ENCODE data around the gene ALMS1.
"Not testable (repeated sequence)": the region's sequence is repeated elsewhere in the genome, so short reads cannot be mapped to it uniquely, and the experiment has no call there.

The ALMS1 gene

DNA sequence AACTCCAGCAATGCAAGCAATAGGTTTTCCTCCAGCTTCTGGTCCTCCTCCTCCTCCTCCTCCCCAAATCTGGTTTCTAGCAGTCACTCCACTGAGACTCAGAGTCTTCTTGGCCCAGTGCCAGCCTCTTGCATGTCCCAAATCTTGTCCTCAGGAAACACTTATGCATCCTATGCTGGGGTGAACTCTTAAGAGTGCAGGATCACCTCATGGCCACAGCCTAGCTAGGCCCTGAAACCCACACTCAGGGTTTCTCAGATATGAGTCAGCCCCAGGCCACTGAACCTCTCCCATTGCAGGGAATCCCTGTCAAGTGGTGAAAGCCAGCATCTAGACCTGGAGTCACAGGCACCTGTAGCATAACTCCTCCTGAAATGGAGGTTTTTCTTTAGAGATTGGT lies 238.4 kb downstream of the ALMS1 start:
- DNase-seq = not testable (repeated sequence)

DNA sequence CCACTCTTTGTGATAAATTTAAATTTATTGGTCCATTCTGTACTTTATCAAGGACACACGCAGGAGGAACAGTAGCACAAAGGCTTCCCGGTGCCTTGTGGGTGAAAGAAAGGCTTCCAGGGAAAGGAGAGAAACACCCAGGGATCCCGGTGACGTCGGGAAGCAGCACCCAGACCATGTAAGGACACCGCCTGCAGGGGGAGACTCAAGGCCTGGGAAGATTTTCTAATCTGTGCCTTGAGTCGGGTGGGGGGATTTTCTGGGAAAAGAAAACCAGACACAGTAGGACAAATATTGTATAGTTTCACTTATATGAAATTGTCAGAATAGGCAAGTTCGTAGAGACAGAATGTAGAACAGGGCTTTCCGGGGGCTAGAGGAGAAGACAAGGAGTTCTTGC lies 239.0 kb downstream of the ALMS1 start:
- DNase-seq = not testable (repeated sequence)

DNA sequence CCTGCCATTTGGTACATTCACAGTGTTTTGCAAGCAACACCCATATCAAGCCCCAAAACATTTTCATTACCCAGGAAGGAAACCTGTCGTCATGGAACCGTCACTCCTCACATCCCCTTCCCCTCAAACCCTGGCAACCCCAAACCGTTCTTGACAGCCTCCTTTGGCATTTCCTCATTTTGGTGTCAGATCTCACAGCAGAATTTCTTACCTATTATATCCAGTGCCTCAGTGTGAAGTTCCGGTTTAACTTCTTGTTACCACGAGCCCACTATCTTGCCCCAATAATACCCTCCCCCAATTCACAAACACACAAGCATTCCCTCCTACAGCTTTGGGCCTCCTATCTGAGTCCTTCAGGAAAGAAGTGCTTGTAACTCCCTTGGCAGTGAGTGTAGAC lies 240.6 kb downstream of the ALMS1 start:
- DNase-seq = not testable (repeated sequence)

DNA sequence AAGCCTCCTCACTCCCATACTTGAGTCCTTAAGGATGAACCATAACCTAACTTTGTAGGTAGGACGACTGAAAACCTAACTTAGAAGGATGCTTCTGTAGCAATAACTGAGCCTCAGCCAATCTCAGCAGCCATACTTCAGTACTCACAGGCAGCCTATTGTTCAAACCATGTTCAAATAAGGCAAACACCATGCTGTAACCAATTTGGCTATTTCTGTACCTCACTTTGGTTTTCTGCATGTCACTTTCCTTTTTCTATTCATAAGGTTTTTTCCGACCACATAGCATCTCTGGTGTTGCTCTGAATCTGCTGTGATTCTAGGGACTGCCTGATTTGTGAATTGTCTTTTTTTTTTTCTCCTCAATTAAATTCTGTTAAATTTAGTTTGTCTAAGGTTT lies 242.9 kb downstream of the ALMS1 start:
- DNase-seq = not testable (repeated sequence)

DNA sequence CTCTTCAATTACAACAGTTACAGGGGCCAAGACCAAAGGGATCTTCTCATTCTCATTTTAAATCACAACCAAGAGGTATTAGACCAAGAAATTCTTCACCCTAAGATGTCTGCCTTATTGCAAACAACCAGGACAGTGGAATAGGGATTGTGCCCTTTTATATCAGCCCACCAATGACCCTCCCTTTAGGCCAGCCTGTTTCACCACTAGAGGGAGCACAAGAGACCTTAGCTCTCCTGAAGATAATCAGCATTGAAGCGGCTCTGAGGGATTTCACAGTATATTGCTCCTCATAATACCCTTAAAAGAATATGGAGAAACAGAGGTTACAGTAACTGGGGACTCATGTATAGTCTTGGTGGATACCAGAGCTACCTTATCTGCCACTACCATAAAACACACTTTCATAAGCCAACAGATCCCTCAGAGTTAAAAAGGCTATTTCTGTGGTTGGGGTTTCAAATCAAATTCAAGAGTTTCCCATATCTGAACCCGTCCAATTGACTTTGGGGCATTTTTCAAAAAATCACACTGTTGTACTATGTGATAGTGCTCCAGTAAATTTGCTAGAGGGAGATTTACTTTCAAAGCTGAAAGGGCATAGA lies 245.1 kb downstream of the ALMS1 start:
- DNase-seq = not testable (repeated sequence)

DNA sequence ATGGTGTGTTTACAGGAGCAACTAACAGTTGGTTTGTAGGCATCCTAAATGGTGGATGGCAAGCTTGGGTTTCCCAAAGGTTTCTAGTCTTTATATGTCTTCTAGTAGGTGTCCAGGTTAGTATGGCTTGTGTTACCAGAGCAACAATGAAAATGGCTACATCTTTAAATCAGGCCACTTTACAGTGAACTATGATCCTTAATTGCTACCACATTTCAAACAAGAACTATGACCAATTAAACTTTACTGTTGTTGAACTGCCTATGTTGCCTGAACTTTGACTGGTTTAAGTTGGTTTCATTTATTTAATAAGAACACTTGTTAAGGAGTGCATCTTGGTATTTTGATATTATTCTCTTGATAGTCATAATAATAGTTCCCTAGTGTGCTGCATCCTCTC lies 251.3 kb downstream of the ALMS1 start:
- not testable (repeated sequence) for DNase-seq

DNA sequence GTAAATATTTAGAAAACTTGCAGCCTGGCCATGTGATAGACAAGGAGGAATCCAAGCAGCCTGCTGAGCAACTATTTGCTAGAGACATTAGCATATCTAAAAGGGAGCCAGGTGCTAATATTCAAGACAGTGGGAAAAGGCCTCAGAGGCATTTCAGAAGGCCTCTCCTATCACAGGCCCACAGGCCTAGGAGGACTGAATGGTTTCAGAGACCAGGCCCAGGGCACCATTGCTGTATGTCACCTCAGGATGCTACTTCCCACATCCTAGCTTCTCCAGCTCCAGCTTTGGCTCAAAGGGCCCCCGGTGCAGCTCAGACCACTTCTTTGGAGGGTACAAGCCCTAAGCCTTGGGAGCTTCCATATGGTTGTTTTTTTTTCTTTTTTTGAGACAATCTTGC lies 252.8 kb downstream of the ALMS1 start:
- DNase-seq = no peak

DNA sequence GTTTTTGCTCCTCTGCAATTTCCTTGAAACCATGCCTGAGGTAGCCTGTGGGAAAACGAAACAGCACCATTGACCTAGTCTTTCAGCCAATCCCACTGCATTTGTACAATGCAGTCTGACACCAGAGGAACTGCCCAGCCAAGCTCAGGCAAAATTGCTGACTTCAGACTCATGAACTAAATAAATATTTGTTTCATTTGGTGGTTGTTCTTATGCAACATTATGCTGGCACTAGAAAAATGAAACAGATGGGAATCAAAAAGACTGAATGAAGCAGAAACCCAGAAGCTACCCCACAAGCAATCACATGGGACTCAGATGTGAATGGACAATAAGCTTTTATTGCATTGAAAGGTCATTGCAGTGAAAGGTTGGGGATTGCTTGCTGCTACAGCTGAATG lies 254.9 kb downstream of the ALMS1 start:
- no peak for DNase-seq

DNA sequence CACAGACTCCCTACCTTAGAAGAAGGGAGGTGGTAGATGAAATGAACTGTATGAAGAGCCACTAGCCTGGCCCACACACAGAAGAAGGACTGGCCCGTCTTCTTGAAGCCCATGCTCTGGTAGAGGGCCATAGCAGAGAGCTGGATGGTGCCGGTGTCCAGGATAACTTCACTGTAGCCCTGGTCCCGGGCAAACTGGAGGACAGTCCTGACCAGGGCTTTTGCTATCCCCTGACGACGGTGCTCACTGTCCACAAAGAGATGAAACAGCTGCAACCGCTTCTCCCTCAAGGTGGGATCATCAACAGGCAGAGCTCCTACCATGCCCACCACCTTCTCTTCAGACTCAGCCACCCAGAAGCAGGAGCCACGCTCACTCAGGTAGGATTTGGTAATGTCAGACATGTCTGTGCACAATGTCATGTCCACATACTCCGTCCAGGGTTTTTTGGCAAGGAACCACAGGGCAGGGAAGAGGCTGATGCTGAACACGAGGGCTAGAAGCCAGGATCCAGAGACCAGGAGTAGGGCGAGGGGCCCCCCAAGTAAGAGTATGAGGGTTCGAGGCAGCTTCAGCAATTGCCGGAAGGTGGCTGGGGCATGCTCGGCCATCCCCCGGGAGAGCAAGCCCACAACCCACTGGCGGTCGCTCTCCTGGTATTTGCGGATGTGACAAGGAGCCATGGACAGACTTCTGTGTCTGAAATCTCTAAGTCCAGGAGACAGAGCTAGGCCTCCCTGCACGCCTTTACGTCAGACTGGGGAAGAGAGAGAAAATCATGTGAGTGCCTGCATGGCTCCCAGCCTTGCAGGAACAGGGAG lies 255.5 kb downstream of the ALMS1 start:
- DNase-seq = no peak

DNA sequence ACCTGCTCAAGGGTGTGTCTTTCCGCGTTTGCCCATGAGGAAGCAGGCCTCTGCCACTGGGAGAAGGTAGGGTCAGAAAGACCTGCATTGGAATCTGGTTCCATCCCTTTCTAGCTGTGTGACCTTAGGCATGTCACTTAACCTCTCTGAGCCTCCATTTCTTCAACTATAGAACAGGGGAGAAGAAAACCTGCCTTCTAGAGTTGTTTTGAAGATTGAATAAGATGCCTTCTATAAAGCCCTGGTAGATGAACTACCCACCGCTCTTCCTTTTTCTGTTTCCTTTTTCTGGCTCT lies 256.1 kb downstream of the ALMS1 start:
- DNase-seq = no peak

DNA sequence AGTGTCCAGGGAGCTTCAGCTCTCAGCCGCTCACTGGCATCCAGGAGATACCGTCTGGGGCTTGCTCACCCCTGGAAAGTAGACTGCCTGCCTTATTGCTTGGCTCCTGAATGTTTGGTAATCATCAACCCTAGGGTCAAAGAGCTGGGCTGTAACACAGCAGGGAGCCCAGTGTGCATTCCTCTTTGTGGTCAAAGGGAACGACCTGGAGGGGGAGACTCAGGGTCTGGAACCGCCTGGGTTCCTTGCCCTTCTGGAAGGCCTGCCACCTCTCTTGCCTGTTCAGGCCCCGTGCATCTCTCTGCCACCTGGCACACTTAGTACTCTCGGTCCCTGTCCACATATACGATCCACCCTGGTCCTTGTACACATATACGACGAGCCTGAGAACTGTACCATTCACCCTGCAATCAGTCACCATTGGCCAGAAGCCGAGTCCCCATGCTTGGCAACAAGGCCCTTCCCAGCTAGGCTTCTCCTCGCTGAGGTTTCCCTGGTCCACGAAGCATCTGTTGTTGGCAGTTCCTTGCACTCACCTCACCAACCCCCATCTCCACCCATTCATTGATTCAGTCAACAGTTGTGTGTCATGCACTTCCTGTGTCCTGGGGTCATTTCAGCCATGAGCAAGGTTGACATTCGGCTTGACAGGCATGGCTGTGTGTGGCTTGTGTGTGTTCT lies 256.8 kb downstream of the ALMS1 start, which contains the start of gene NAT8:
NAT8 (minus strand) TSS at position 85 of the 681 bp plus-strand sequence. CDS start 794 bp downstream, outside the sequence.
- DNase-seq = no peak

DNA sequence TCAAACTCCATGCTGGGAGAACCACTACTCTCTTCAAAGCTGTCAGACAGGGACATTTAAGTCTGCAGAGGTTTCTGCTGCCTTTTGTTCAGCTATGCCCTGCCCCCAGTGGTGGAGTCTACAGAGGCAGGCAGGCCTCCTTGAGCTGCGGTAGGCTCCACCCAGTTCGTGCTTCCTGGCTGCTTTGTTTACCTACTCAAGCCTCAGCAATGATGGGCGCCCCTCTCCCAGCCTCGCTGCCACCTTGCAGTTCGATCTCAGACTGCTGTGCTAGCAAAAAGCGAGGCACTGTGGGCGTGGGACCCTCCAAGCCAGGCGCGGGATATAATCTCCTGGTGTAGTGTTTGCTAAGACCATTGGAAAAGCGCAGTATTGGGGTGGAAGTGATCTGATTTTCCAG lies 262.1 kb downstream of the ALMS1 start:
- DNase-seq = not testable (repeated sequence)

DNA sequence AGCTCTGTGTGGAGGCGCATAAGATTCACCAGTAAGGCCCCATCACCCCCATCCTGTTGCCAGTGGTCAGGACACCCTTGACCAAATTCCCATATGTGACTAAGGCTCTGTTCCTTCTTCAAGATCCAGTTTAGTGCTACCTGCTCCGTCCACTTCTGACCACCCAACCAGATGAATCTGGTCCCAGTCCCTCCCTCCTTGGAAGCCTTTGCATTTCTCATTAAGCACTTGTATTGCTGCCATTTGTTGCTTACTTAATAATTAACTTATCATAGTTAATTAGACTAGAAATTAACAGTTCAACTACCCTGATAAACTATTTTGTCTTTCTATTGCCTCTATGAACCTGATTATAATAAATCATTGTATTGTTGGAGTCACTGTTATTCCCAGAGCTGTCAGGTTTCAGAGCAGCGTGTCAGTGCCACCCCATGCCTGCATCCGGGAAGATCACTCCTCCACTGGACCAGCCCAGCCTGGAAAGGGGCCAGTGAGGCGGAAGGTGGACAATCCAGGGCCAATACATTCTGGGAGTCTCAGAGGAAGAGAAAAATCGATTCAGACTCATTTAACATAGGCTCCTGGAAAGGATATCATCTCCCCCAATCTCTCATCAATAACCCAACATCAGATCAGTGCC lies 266.1 kb downstream of the ALMS1 start:
- DNase-seq = no peak

DNA sequence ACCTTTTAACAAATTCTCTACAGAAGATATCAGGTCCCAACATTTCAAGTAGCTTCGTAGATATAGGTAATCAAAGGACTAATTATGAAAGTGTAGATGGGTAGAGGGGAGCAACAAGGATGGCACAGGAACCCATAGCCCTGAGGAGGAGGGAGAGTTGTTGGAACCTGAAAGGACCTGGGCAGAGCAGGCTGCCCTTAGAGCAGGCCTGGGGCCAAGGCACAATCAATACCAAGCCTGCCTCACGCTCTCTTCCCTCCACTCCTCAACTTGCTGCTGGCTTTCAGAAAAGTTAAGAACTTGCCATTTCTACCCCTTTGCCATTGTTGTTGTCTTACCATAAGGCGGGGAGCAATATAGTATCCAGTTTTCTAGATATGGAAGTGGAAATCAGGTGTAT lies 266.7 kb downstream of the ALMS1 start:
- no peak for DNase-seq

DNA sequence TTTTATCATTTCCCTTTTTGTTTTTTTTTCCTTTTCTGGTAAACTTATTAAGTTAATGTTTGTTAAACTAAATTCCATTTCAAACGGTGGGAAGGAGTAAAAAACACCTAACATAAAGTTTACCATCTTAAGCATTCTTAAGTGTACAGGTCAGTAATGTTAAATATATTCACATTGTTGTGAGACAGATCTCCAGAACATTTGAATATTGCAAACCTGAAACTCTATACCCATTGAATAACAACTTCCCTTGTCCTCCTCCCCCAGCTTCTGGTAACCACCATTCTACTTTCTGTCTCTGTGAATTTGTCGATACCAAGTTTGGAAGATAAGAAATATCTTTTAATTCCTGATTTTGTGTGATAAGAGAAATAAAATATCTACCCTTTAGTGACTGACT lies 268.5 kb downstream of the ALMS1 start:
- no peak for DNase-seq

All from stimulated activated CD4-positive, alpha-beta T cell treated with anti-CD3 and anti-CD28 coated beads, Interleukin-1b, Interleukin-23, amount 100 ng/mL, for 48 hours (primary cell).